ENCODE results near the gene WNT4.

DNA sequence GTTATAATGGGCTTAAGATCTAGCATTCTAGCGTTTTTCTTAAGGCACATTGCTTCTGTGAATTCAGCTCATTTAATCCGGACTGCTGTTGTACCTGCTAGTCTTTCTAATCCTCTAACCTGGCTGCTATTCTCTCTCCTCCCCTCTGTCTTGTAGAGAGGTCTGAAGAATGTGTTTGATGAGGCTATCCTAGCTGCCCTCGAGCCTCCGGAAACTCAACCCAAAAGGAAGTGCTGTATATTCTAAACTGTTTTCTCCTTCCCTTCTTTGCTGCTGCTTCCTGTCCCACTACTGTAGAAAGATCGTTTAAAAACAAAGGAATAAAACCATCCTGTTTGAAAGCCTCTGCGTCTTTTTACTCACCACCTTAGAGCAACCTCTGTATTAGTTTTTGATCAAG, 53.1 kb downstream of the WNT4 start:
- TF ChIP-seq, protein P1, sequence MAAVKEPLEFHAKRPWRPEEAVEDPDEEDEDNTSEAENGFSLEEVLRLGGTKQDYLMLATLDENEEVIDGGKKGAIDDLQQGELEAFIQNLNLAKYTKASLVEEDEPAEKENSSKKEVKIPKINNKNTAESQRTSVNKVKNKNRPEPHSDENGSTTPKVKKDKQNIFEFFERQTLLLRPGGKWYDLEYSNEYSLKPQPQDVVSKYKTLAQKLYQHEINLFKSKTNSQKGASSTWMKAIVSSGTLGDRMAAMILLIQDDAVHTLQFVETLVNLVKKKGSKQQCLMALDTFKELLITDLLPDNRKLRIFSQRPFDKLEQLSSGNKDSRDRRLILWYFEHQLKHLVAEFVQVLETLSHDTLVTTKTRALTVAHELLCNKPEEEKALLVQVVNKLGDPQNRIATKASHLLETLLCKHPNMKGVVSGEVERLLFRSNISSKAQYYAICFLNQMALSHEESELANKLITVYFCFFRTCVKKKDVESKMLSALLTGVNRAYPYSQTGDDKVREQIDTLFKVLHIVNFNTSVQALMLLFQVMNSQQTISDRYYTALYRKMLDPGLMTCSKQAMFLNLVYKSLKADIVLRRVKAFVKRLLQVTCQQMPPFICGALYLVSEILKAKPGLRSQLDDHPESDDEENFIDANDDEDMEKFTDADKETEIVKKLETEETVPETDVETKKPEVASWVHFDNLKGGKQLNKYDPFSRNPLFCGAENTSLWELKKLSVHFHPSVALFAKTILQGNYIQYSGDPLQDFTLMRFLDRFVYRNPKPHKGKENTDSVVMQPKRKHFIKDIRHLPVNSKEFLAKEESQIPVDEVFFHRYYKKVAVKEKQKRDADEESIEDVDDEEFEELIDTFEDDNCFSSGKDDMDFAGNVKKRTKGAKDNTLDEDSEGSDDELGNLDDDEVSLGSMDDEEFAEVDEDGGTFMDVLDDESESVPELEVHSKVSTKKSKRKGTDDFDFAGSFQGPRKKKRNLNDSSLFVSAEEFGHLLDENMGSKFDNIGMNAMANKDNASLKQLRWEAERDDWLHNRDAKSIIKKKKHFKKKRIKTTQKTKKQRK (IDR thresholded peaks at IDR 0.05; ENCODE audit: borderline replicate concordance, low read depth, low read length), result no peak
- TF ChIP-seq NFRKB (IDR thresholded peaks at IDR 0.05; ENCODE audit: low read depth) (no peak), ZNF589 (CRISPR knock-in tag; IDR thresholded peaks at IDR 0.05; ENCODE audit: low read depth) (no peak)
- TF ChIP-seq, protein P2, sequence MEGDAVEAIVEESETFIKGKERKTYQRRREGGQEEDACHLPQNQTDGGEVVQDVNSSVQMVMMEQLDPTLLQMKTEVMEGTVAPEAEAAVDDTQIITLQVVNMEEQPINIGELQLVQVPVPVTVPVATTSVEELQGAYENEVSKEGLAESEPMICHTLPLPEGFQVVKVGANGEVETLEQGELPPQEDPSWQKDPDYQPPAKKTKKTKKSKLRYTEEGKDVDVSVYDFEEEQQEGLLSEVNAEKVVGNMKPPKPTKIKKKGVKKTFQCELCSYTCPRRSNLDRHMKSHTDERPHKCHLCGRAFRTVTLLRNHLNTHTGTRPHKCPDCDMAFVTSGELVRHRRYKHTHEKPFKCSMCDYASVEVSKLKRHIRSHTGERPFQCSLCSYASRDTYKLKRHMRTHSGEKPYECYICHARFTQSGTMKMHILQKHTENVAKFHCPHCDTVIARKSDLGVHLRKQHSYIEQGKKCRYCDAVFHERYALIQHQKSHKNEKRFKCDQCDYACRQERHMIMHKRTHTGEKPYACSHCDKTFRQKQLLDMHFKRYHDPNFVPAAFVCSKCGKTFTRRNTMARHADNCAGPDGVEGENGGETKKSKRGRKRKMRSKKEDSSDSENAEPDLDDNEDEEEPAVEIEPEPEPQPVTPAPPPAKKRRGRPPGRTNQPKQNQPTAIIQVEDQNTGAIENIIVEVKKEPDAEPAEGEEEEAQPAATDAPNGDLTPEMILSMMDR (IDR thresholded peaks at IDR 0.05 in 2 of 3, conservative IDR thresholded peaks at IDR 0.05 in 1 of 3; ENCODE audit: insufficient read depth in 2 of 3, low read depth in 1 of 3, low read length in 3 of 3), result no peak
